Liver (tissue), 9 donors: ENCODE data around the gene ENOX1. TPM values are rescaled to one million over a fixed set of nuclear protein-coding genes. Genes with fewer than 3 reads are reported as not detected.

Source experiments
- DNase-seq: peaks from one replicate; pipeline ENCODE4 v3.0.0-alpha.2; 2017; ENCODE audit warnings: low spot score
- H3K27ac ChIP-seq, 2 donors: one replicate each; pipeline ENCODE4 v1.7.0; 2013; ENCODE audit warnings: inconsistent platforms in 2 of 2, low read length in 2 of 2, control low read depth in 1 of 2, low read depth in 1 of 2, mild to moderate bottlenecking in 1 of 2
- H3K27me3 ChIP-seq, 4 donors: one replicate each; pipeline versions ENCODE4 v1.6.1 to v1.7.0; 2013; ENCODE audit warnings: low read length in 3 of 4, inconsistent platforms in 1 of 4, mild to moderate bottlenecking in 1 of 4, moderate library complexity in 1 of 4; ENCODE audit not compliant: control insufficient read depth in 4 of 4, insufficient read depth in 4 of 4
- H3K36me3 ChIP-seq, 4 donors: one replicate each; pipeline versions ENCODE4 v1.6.1 to v1.7.0; 2013; ENCODE audit warnings: low read length in 3 of 4, mild to moderate bottlenecking in 3 of 4, low read depth in 1 of 4, moderate library complexity in 1 of 4; ENCODE audit not compliant: control insufficient read depth in 4 of 4, insufficient read depth in 3 of 4
- H3K4me1 ChIP-seq, 4 donors: one replicate each; pipeline versions ENCODE4 v1.6.1 to v1.7.0; 2013; ENCODE audit warnings: low read length in 3 of 4, mild to moderate bottlenecking in 3 of 4, moderate library complexity in 1 of 4; ENCODE audit not compliant: control insufficient read depth in 4 of 4, insufficient read depth in 4 of 4
- H3K4me3 ChIP-seq, 3 donors: one replicate each; pipeline versions ENCODE4 v1.6.1 to v1.7.0; 2013; ENCODE audit warnings: low read length in 3 of 3, control low read depth in 1 of 3, low read depth in 1 of 3, mild to moderate bottlenecking in 1 of 3
- H3K9ac ChIP-seq, 2 donors: one replicate each; pipeline ENCODE4 v1.7.0; 2013; ENCODE audit warnings: low read length in 2 of 2, mild to moderate bottlenecking in 2 of 2, moderate library complexity in 2 of 2, control low read depth in 1 of 2, low read depth in 1 of 2
- H3K9me3 ChIP-seq, 4 donors: one replicate each; pipeline versions ENCODE4 v1.6.1 to v1.7.0; 2013; ENCODE audit warnings: low read length in 3 of 4; ENCODE audit not compliant: control insufficient read depth in 4 of 4
- ATF3 ChIP-seq: IDR thresholded peaks from 2 replicates; pipeline ENCODE4 v1.6.1; 2016; ENCODE audit warnings: antibody characterized with exemption
- CTCF ChIP-seq: fragments of 150-350 bp; IDR thresholded peaks from 2 replicates; pipeline ENCODE4 v1.5.1; 2017; ENCODE audit warnings: improper control_type of control experiment, low read depth, low read length; ENCODE audit not compliant: missing input control
- EGR1 ChIP-seq, 2 donors: IDR thresholded peaks; 2 replicates each; pipeline ENCODE4 v1.6.1; 2016 to 2018; ENCODE audit warnings: antibody characterized with exemption in 2 of 2, low read depth in 2 of 2
- FOXA1 ChIP-seq: IDR thresholded peaks from 2 replicates; pipeline ENCODE4 v1.6.1; 2016; ENCODE audit warnings: antibody characterized with exemption
- FOXA2 ChIP-seq: IDR thresholded peaks from 2 replicates; pipeline ENCODE4 v1.6.1; 2016; ENCODE audit warnings: antibody characterized with exemption
- GABPA ChIP-seq, 2 donors: IDR thresholded peaks in 1 of 2; conservative IDR thresholded peaks in 1 of 2; 2 replicates each; pipeline ENCODE4 v1.6.1; 2016; ENCODE audit warnings: antibody characterized with exemption in 2 of 2, mild to moderate bottlenecking in 1 of 2, moderate library complexity in 1 of 2
- HNF4A ChIP-seq, 2 donors: conservative IDR thresholded peaks; 2 replicates each; pipeline ENCODE4 v1.6.1; 2016; ENCODE audit warnings: antibody characterized with exemption in 2 of 2, mild to moderate bottlenecking in 2 of 2
- HNF4G ChIP-seq: IDR thresholded peaks from 2 replicates; pipeline ENCODE4 v1.6.1; 2016; ENCODE audit warnings: antibody characterized with exemption
- JUND ChIP-seq, 2 donors: IDR thresholded peaks; 2 replicates each; pipeline ENCODE4 v1.6.1; 2016; ENCODE audit warnings: antibody characterized with exemption in 2 of 2
- NR2F2 ChIP-seq: IDR thresholded peaks from 2 replicates; pipeline ENCODE4 v1.6.1; 2016; ENCODE audit warnings: antibody characterized with exemption
- RAD21 ChIP-seq, 2 donors: IDR thresholded peaks; 2 replicates each; pipeline ENCODE4 v1.6.1; 2016; ENCODE audit warnings: antibody characterized with exemption in 2 of 2, mild to moderate bottlenecking in 2 of 2
- RXRA ChIP-seq, 2 donors: IDR thresholded peaks; 2 replicates each; pipeline ENCODE4 v1.6.1; 2017 to 2018; ENCODE audit warnings: antibody characterized with exemption in 2 of 2, mild to moderate bottlenecking in 1 of 2
- SP1 ChIP-seq: IDR thresholded peaks from 2 replicates; pipeline ENCODE4 v1.6.1; 2018; ENCODE audit warnings: antibody characterized with exemption, mild to moderate bottlenecking
- TAF1 ChIP-seq: conservative IDR thresholded peaks from 2 replicates; pipeline ENCODE4 v1.6.1; 2016; ENCODE audit warnings: antibody characterized with exemption, mild to moderate bottlenecking
- YY1 ChIP-seq: IDR thresholded peaks from 2 replicates; pipeline ENCODE4 v1.6.1; 2016; ENCODE audit warnings: antibody characterized with exemption, mild to moderate bottlenecking
- WGBS: extraction: QIAGEN DNeasy Blood & Tissue Kit; methylation state at CpG from one replicate; pipeline ENCODE4 v1.1.7; 2013; 5-methylcytosine and 5-hydroxymethylcytosine counted together
- polyA plus RNA-seq, 2 donors: library from polyadenylated mRNA; stranded (reverse) in 1 of 2; unstranded in 1 of 2; fragments of 200-250 nt in 1 of 2; fragments of >200 nt in 1 of 2; fragmentation: Nextera tagmentation in 1 of 2; extraction: Ambion mirVana in 1 of 2; gene quantifications; one replicate each; pipeline versions ENCODE4 v1.2.1 to v1.2.3, GENCODE V29; 2013 to 2015
- total RNA-seq, 2 donors: library from RNA; depleted of rRNA; stranded (reverse); fragments of >200 nt; gene quantifications; one replicate each; pipeline ENCODE4 v1.2.3, GENCODE V29; 2014
- TF ChIP-seq, protein P1 (sequence below): IDR thresholded peaks from 2 replicates; pipeline ENCODE4 v1.6.1; 2016; ENCODE audit warnings: antibody characterized with exemption
- TF ChIP-seq, protein P2 (sequence below): IDR thresholded peaks from 2 replicates; pipeline ENCODE4 v1.6.1; 2016; ENCODE audit warnings: antibody characterized with exemption, mild to moderate bottlenecking
- TF ChIP-seq, protein P3 (sequence below): IDR thresholded peaks from 2 replicates; pipeline ENCODE4 v1.6.1; 2016; ENCODE audit warnings: antibody characterized with exemption
- donor health status: healthy.
- donor health status: healthy.
- donor health status: healthy.
- donor health status: healthy.
- donor health status: healthy.

The ENOX1 gene
- total and polyA plus RNA-seq, 4 donors, result 0.02 to 0.33 (median 0.08) TPM; not detected in 1

DNA sequence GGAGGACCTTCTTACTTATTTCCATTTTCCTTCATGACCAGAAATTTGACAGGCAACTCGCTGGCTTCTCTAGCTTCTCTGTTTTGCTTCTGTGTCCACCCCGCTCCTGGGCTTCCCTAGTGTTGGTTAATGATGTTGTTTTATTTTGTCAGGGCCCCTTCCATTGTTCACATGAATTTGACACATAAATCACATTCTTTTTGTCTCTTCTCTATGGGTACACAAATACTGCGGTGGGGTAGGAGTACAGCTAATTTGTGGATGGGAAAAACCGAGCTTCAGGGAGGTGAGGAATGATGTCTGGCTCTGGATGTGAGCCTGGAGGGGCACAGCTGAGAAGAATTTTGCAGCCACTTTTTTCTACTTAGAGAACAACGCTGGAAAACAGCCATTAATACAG, 563.6 kb downstream of the ENOX1 start:
- H3K9ac ChIP-seq, result no peak overlapping the region
- H3K4me1 ChIP-seq, result no peaks in the 10 kb centered on the region
- H3K27me3 ChIP-seq, result peaks cover 0 to 9% (median 0%) of the 10 kb centered on the region in 4 donors
- no peak for TF ChIP-seq RAD21 (IDR thresholded peaks at IDR 0.05)
- TF ChIP-seq, protein P1, sequence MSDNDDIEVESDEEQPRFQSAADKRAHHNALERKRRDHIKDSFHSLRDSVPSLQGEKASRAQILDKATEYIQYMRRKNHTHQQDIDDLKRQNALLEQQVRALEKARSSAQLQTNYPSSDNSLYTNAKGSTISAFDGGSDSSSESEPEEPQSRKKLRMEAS, result no peak
- no peak for TF ChIP-seq NR2F2
- TF ChIP-seq RXRA (IDR thresholded peaks at IDR 0.05), result no peak
- TF ChIP-seq HNF4A (conservative IDR thresholded peaks at IDR 0.05), result no peak
- no peak for TF ChIP-seq YY1
- TF ChIP-seq, protein P2, sequence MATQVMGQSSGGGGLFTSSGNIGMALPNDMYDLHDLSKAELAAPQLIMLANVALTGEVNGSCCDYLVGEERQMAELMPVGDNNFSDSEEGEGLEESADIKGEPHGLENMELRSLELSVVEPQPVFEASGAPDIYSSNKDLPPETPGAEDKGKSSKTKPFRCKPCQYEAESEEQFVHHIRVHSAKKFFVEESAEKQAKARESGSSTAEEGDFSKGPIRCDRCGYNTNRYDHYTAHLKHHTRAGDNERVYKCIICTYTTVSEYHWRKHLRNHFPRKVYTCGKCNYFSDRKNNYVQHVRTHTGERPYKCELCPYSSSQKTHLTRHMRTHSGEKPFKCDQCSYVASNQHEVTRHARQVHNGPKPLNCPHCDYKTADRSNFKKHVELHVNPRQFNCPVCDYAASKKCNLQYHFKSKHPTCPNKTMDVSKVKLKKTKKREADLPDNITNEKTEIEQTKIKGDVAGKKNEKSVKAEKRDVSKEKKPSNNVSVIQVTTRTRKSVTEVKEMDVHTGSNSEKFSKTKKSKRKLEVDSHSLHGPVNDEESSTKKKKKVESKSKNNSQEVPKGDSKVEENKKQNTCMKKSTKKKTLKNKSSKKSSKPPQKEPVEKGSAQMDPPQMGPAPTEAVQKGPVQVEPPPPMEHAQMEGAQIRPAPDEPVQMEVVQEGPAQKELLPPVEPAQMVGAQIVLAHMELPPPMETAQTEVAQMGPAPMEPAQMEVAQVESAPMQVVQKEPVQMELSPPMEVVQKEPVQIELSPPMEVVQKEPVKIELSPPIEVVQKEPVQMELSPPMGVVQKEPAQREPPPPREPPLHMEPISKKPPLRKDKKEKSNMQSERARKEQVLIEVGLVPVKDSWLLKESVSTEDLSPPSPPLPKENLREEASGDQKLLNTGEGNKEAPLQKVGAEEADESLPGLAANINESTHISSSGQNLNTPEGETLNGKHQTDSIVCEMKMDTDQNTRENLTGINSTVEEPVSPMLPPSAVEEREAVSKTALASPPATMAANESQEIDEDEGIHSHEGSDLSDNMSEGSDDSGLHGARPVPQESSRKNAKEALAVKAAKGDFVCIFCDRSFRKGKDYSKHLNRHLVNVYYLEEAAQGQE, result no peak
- TF ChIP-seq JUND (IDR thresholded peaks at IDR 0.05), result no peak
- TF ChIP-seq HNF4G, result no peak
- no peak for TF ChIP-seq EGR1 (IDR thresholded peaks at IDR 0.05; ENCODE audit: low read depth in 2 of 2)
- no peak for TF ChIP-seq ATF3
- no peak for TF ChIP-seq TAF1
- TF ChIP-seq FOXA2, result no peak
- TF ChIP-seq GABPA (IDR thresholded peaks at IDR 0.05 in 1 of 2, conservative IDR thresholded peaks at IDR 0.05 in 1 of 2), result no peak
- TF ChIP-seq CTCF, result no peak
- TF ChIP-seq, protein P3, sequence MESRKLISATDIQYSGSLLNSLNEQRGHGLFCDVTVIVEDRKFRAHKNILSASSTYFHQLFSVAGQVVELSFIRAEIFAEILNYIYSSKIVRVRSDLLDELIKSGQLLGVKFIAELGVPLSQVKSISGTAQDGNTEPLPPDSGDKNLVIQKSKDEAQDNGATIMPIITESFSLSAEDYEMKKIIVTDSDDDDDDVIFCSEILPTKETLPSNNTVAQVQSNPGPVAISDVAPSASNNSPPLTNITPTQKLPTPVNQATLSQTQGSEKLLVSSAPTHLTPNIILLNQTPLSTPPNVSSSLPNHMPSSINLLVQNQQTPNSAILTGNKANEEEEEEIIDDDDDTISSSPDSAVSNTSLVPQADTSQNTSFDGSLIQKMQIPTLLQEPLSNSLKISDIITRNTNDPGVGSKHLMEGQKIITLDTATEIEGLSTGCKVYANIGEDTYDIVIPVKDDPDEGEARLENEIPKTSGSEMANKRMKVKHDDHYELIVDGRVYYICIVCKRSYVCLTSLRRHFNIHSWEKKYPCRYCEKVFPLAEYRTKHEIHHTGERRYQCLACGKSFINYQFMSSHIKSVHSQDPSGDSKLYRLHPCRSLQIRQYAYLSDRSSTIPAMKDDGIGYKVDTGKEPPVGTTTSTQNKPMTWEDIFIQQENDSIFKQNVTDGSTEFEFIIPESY, result no peak
- no peak for TF ChIP-seq FOXA1
- TF ChIP-seq SP1, result no peak
- WGBS, result 77% methylated on average over 5 of the region's 5 CpGs
- no peak for DNase-seq
- H3K4me3 ChIP-seq, result no peak overlapping the region
- H3K36me3 ChIP-seq, result no peaks in the 10 kb centered on the region
- no peak overlapping the region for H3K27ac ChIP-seq
- no peaks in the 10 kb centered on the region for H3K9me3 ChIP-seq
